ENCODE measurements around the gene TIMM44.
A peak's percentile ranks its signal among the peaks of the same experiment; 100 is the strongest.
"Not testable (repeated sequence)": the region's sequence is repeated elsewhere in the genome, so short reads cannot be mapped to it uniquely, and the experiment has no call there.

TIMM44 gene

GRCh38 chr19:7933828-7934725 lies 9.4 kb downstream of the TIMM44 start:
- FAIRE-seq, result no peak
- DNase-seq (ENCODE audit: insufficient read length, low spot score), result no peak
- TF ChIP-seq POLR2AphosphoS5 (IDR thresholded peaks at IDR 0.05; ENCODE audit: low read depth, low read length) (no peak), POLR2A (IDR thresholded peaks at IDR 0.05; ENCODE audit: low read depth, low read length) (no peak), PAX5 (IDR thresholded peaks at IDR 0.05; ENCODE audit: insufficient read depth, low read length, severe bottlenecking) (no peak), POU2F2 (IDR thresholded peaks at IDR 0.05; ENCODE audit: low read depth, low read length) (no peak), TAF1 (IDR thresholded peaks at IDR 0.05; ENCODE audit: low read depth, low read length) (no peak), SPI1 (IDR thresholded peaks at IDR 0.05; ENCODE audit: low read depth, low read length) (no peak)

- TF ChIP-seq PAX5 (IDR thresholded peaks at IDR 0.05; ENCODE audit: insufficient read depth, low read length, severe bottlenecking) (no peak), POLR2A (IDR thresholded peaks at IDR 0.05; ENCODE audit: low read depth, low read length) (no peak), SPI1 (IDR thresholded peaks at IDR 0.05; ENCODE audit: low read depth, low read length) (no peak), POU2F2 (IDR thresholded peaks at IDR 0.05; ENCODE audit: low read depth, low read length) (no peak), POLR2AphosphoS5 (IDR thresholded peaks at IDR 0.05; ENCODE audit: low read depth, low read length) (no peak), TAF1 (IDR thresholded peaks at IDR 0.05; ENCODE audit: low read depth, low read length) (no peak)
- FAIRE-seq, result no peak
- DNase-seq (ENCODE audit: insufficient read length, low spot score), result no peak
Measured at GRCh38 chr19:7933411-7933810, 10.1 kb downstream of the TIMM44 start.

DNA sequence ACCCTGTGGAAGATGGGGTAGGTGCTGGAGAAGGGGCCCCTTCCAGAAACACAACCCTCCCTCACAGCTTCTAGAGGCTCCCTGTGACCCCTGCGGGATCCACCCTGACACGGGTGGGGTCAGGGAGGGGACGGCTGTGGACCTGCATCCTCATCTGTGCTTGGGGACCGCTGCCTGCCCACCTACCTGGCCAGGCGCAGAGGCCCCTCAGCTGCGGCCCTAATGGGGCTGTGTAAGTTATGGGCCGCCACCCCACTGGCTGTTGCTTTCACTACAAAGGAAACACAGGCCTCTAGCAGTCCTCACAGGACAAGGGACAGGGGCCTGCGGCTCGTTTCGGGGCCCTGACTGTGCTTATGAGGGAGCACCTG lies 10.6 kb downstream of the TIMM44 start:
- TF ChIP-seq PAX5 (IDR thresholded peaks at IDR 0.05; ENCODE audit: insufficient read depth, low read length, severe bottlenecking), result no peak
- TF ChIP-seq SPI1 (IDR thresholded peaks at IDR 0.05; ENCODE audit: low read depth, low read length), result no peak
- no peak for TF ChIP-seq POLR2A (IDR thresholded peaks at IDR 0.05; ENCODE audit: low read depth, low read length)
- no peak for TF ChIP-seq POLR2AphosphoS5 (IDR thresholded peaks at IDR 0.05; ENCODE audit: low read depth, low read length)
- TF ChIP-seq POU2F2 (IDR thresholded peaks at IDR 0.05; ENCODE audit: low read depth, low read length), result no peak
- no peak for TF ChIP-seq TAF1 (IDR thresholded peaks at IDR 0.05; ENCODE audit: low read depth, low read length)
- DNase-seq (ENCODE audit: insufficient read length, low spot score) (no peak), FAIRE-seq (no peak)

- TF ChIP-seq POLR2A (IDR thresholded peaks at IDR 0.05; ENCODE audit: low read depth, low read length) (no peak), PAX5 (IDR thresholded peaks at IDR 0.05; ENCODE audit: insufficient read depth, low read length, severe bottlenecking) (no peak), TAF1 (IDR thresholded peaks at IDR 0.05; ENCODE audit: low read depth, low read length) (no peak), POU2F2 (IDR thresholded peaks at IDR 0.05; ENCODE audit: low read depth, low read length) (no peak), SPI1 (IDR thresholded peaks at IDR 0.05; ENCODE audit: low read depth, low read length) (no peak), POLR2AphosphoS5 (IDR thresholded peaks at IDR 0.05; ENCODE audit: low read depth, low read length) (no peak)
- DNase-seq (ENCODE audit: insufficient read length, low spot score), result no peak
- FAIRE-seq, result no peak
Measured at GRCh38 chr19:7932276-7932929, 11.1 kb downstream of the TIMM44 start.

DNA sequence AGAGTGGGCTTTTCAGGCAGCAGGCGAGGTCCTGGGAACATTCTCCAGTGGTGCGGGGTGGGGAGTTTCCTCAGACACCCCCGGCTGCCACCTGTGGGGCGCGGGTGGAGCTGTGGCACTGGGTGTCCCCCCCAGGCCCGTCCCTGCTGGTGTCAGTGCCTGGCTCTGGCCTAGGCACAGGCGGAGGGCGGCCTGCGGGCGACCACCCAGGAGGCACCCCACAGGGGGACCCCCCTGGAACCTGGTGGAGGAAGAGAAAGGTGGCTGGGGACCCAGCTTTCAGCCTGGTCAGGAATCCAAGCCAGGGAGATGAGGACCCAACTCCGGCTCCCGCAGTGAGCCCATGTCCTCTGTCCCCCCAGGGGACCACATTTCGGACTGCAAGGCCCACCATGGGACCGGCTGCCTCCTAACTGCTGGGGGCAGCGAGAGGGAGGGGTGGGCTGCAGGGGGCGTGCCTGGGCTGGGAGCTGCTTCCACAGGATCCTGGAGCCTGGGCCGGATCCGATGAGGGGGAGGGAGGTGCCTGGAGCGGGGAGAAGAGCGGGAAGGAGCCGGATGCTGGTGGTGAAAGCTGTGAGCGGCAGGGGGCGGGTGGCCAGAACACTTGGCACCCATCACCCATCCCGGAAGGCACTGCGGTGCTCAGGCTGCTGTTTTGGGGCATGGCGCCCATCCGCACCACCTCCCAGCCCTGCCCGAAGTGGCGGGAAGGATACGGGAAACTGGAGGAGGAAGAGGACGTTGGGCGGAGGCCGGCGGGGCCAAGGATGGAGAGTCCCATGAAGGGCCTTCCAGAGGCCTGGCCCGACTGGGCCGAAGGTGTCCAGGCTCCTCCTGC lies 12.0 kb downstream of the TIMM44 start:
- TF ChIP-seq POU2F2 (IDR thresholded peaks at IDR 0.05; ENCODE audit: low read depth, low read length) (no peak), POLR2A (IDR thresholded peaks at IDR 0.05; ENCODE audit: low read depth, low read length) (no peak)
- no peak for FAIRE-seq
- no peak for DNase-seq (ENCODE audit: insufficient read length, low spot score)

DNA sequence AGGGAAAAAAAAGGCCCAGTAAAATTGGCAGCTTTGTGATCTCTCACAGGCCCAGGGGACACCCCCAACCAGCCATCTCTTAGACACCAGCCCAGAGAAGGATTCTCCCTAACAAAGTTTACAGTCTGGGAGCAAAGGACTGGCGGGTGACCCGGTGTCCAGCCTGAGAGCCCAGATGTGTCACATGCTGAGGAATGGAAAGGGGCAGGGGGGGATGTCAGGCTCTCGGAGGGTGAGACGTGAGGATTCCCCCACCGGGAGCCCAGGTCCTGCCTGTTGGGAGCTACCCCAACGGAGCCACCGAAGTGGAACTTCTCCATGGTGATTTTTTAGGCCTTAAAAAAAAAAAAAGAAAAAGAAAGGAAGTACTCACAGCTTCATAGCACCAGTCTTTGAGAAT lies 12.7 kb downstream of the TIMM44 start:
- no peak for TF ChIP-seq TAF1 (IDR thresholded peaks at IDR 0.05; ENCODE audit: low read depth, low read length)
- no peak for FAIRE-seq

GRCh38 chr19:7930030-7930429 lies 13.4 kb downstream of the TIMM44 start:
- not testable (repeated sequence) for FAIRE-seq; DNase-seq (ENCODE audit: insufficient read length, low spot score)

More for the DNA sequence above, 12.7 kb downstream of the TIMM44 start:
- no peak for DNase-seq (ENCODE audit: insufficient read length, low spot score)

GRCh38 chr19:7928741-7929701 lies 14.4 kb downstream of the TIMM44 start:
- FAIRE-seq, result peak; percentile 31
- no peak for TF ChIP-seq POLR2A (IDR thresholded peaks at IDR 0.05; ENCODE audit: low read depth, low read length)
- TF ChIP-seq POU2F2 (IDR thresholded peaks at IDR 0.05; ENCODE audit: low read depth, low read length), result no peak
- no peak for TF ChIP-seq POLR2AphosphoS5 (IDR thresholded peaks at IDR 0.05; ENCODE audit: low read depth, low read length)
- no peak for TF ChIP-seq TAF1 (IDR thresholded peaks at IDR 0.05; ENCODE audit: low read depth, low read length)
- no peak for TF ChIP-seq SPI1 (IDR thresholded peaks at IDR 0.05; ENCODE audit: low read depth, low read length)
- no peak for TF ChIP-seq PAX5 (IDR thresholded peaks at IDR 0.05; ENCODE audit: insufficient read depth, low read length, severe bottlenecking)
- DNase-seq (ENCODE audit: insufficient read length, low spot score), result peak; percentile 78

DNA sequence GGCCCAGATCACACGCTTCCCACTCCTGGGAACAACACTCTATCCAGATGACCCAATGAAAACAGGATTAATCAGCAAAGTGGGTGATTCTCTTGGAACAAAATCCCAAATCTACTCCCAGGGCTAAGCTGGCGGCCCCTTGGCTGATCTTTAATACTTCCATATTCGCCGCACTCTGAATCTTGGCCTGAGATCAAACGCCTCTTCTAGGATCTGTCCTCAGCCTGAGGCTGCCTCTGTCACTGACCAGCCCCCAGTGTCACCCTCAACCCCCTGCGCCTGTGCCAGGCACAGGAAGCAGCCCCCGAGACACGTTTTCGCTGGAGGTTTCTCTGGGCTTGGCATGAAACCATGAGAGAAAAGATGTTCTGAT lies 15.1 kb downstream of the TIMM44 start:
- DNase-seq (ENCODE audit: insufficient read length, low spot score), result no peak
- FAIRE-seq, result no peak
- no peak for TF ChIP-seq TAF1 (IDR thresholded peaks at IDR 0.05; ENCODE audit: low read depth, low read length)
- TF ChIP-seq POLR2A (IDR thresholded peaks at IDR 0.05; ENCODE audit: low read depth, low read length), result no peak
- no peak for TF ChIP-seq PAX5 (IDR thresholded peaks at IDR 0.05; ENCODE audit: insufficient read depth, low read length, severe bottlenecking)
- no peak for TF ChIP-seq POLR2AphosphoS5 (IDR thresholded peaks at IDR 0.05; ENCODE audit: low read depth, low read length)
- TF ChIP-seq SPI1 (IDR thresholded peaks at IDR 0.05; ENCODE audit: low read depth, low read length), result no peak
- no peak for TF ChIP-seq POU2F2 (IDR thresholded peaks at IDR 0.05; ENCODE audit: low read depth, low read length)

Data from GM12891 (cell line).